HT1080 (cell line): Measurements from ENCODE around the gene GNAO1. TPM values are rescaled to one million over a fixed set of nuclear protein-coding genes. Genes with fewer than 3 reads are reported as not detected.

ENCODE experiments used
- DNase-seq: peaks from one replicate; pipeline ENCODE4 v3.0.0-alpha.2; 2015; ENCODE audit warnings: low read depth
- total RNA-seq: library from RNA; depleted of rRNA; stranded (reverse); fragments of >200 nt; shearing (Covaris generic); gene quantifications from 2 replicates; pipeline ENCODE4 v1.2.3, GENCODE V29; 2014

The GNAO1 gene
- total RNA-seq, 1 experiment from 2014 or later: 0.05 TPM

DNA sequence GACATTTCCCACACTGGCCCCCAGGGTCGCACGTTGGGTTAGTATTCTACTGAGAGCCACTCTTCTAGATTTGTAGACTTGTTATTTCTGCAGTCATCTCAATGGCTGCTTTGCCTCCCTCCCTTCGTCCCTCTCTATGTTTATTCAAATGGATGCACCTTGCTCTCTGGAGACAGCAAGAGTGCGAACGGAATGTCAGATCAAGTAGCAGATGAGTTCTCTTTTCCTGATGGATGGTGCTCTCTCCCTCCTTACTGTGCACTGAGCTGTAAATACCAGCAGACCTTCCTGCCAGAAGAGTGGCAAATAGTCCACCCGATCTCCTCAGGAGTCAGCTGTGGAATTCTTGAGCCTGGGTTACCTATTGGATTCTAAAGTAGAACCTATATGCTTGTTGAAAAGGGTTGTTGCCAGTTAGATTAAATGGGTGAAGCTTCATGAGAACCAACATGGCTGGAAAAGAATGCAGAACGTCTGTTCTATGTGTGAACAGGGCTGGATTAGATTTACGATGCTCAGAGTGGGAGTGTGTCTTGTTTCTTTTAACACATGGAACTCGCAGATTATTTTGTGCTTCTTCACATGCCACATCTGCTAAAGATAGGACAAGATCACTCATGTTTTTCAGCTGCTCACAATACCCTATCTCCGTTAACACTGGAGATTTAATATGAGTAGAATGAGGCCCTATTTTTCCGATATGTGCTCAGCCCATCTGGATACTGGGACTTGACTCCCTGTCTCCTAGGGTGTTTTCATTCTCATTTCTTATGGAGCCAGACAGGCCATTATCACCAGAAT, 6.1 kb downstream of the GNAO1 start:
- DNase-seq: no peak

DNA sequence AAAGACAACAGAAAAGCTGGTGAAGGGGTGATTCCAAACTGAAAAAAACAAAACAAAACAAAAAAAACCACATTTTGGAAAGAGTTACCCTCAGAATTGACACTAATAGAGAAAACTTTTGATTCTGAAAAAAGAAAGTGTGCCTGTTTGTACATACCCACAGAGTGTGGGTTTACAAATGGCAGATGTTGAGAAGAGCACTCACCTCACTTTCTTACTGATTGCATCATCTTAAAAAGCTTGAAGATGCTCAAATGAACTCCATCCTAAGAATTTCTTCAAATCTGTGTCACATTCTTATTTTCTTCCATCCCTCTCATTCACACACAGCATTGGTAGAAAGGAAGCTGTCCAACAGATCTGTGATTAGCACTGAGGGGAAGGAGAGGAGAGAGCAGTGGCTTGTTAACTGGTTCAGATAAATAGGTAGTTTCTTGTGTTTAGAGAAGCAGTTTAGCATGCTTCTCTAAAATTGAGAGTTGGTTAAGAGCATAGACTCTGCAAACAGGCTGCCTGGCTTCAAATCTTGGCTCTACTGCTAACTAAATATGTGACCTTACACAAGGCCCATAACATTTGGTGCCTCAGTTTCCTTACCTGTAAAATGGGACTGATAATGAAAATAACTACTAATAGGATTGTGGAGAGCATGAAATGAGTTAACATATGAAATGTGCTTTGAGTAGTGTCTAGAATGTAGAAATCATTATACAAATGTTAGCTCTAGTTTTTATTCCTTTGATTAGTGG, 6.9 kb downstream of the GNAO1 start:
- DNase-seq: no peak

GRCh38 chr16:56198755-56199114, 7.4 kb downstream of the GNAO1 start:
- DNase-seq: no peak

DNA sequence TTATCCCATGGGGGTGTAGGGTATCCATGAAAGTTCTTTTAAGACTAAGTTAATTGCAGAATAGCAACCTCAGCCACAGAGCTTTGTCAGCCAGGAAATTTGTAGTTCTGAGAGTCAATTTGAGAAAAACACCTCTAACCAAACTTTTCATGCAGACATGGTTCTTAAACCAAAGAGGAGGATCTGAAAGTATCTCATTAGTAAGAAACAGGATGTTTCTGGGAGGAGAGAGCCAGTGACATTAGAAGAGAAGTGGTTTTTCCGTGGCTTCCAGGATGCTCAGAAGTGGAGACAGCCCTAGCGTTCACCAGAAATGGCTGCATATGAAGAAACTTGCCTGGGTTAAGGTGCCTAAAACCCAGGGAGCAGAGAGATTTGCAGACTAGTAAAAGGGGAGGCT, 7.9 kb downstream of the GNAO1 start:
- no peak for DNase-seq

GRCh38 chr16:56201030-56201429, 9.7 kb downstream of the GNAO1 start:
- DNase-seq: no peak

DNA sequence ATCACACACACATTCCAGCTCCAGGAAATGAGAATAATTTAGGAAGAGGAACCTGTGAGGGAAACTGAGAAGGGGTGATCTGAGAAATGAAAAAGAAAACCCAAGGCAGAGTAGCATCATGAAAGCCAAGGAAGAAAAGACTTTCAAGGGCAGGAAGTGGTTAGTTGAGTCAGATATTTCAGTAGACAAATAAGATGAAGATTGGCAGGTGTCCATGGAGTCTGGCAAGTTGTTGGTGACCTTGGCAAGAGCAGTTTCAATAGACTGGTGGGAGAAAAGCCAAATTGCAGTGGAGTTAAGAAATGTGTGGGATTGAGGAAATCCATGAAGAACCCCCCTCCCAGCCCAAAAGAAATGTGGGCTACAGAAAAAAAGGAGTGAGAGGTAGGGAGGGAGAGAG, 10.7 kb downstream of the GNAO1 start:
- DNase-seq: peak; percentile 74

GRCh38 chr16:56203052-56203451, 11.8 kb downstream of the GNAO1 start:
- DNase-seq: peak; percentile 69

DNA sequence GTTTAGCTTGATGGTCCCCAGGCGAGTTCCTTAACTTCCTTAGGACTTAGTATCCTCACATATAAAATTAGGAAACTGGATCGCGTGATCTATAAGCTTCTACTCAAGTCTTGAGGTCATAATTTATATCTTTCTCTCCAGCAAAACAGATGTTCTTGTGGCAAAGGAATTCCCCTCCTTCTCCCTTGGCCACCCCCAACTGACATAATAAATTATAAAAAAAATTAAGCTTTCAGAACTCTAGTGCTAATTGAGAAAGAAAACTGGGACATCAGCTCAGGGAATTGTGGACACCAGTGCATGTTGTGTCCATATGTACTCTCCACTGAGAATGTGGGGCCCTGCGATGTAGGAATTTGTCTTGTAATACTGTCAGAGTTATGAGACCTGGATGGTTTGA, 13.5 kb downstream of the GNAO1 start:
- DNase-seq: no peak

- no peak for DNase-seq
Observed at GRCh38 chr16:56206951-56207350, 15.7 kb downstream of the GNAO1 start.

- no peak for DNase-seq
Observed at GRCh38 chr16:56207421-56207820, 16.1 kb downstream of the GNAO1 start.

- DNase-seq: no peak
Observed at GRCh38 chr16:56211435-56211981, 20.2 kb downstream of the GNAO1 start.

GRCh38 chr16:56212144-56212543, 20.9 kb downstream of the GNAO1 start:
- DNase-seq: no peak

DNA sequence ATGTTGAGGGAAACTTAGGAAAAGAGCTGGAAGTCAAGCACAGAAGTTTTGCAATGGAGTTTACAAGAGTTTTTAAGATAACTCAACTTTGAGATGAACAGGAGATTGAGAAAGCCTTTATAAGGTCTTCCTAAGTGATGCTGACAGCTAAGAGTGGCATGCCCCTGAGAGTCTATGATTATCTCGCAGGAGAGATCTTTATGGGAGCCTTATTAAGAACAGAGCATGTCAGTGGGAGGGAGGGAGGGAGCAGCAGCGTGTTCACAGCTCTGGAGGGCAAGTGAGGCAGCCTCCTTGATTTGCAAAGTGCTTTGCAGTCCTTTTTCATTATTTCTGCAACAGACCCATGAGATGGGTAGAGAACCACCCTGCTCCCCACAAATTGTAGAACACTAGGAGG, 30.7 kb downstream of the GNAO1 start:
- DNase-seq: no peak

GRCh38 chr16:56222474-56222997, 31.2 kb downstream of the GNAO1 start:
- no peak for DNase-seq

DNA sequence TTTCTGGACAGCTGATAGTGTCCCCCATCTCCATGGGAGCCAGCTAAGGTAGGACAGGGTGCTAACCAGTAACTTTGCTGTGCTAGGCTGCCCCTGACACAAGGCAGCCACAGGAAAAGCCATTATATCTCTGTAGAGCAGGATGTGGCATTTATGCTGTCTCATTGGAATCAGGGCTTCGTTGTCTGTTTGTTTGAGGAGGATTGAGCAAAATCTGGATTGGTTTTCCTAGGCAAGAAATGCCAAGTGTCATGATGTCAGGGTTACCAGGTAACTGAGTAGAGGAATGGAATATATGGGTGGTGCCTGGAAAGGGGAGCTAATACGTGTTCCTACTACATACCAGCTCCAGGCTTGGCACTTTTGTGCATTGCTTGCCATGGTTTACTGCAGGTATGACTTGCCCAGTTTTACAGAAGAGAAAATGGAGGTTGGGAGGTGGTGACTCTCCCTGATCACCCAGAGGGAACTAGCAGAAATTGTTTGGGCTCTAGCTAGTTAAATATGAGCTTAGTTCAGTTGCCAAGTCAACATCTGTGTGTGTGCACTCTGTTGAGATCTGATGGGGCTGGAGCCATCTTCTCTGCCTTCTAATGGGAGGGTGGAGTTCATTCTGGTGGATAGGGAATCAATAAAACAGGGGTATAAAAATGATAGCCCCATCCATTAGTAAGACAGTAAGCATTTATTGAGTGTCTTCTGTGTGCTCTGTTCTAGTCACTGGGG, 33.9 kb downstream of the GNAO1 start:
- no peak for DNase-seq

DNA sequence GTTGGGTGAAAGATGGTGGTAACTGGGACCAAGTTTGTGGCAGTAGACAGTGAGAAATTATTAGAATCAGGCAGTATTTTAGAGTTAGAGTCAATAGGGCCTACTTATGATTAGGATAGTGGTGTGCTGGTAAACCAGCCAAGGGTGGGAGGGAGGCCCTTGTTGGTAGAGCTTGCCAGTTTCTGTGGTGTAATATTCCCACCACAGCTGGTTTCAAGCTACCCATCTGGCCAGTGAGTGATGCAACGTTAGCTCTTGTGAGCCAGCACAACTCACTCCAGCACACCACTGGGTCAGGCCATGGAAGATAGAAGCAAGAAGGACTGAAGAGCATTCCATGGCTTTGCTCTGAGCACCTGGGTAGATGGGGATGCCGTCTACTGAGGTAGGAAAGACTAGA, 34.9 kb downstream of the GNAO1 start:
- no peak for DNase-seq

- DNase-seq: no peak
Observed at GRCh38 chr16:56226845-56227525, 35.7 kb downstream of the GNAO1 start.

DNA sequence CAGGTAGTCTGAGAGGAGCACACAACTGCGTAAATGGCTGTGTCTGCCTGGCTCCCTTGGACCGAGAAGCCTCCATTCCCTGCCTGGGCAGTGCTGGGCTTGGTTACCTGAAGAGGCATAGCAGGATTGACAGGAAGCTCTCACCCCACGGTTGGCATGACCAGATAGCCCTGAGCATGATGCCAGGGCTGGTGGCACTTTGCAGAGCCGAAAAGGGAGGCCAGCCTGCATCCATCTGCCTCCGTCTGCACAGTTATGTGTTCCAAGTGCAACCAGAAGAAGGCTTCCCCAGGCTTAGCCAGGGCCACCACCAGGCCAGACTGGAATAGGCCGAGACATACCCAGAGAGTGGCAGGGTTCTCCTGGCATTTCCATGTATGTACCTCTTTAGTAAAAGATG, 36.6 kb downstream of the GNAO1 start:
- DNase-seq: no peak

DNA sequence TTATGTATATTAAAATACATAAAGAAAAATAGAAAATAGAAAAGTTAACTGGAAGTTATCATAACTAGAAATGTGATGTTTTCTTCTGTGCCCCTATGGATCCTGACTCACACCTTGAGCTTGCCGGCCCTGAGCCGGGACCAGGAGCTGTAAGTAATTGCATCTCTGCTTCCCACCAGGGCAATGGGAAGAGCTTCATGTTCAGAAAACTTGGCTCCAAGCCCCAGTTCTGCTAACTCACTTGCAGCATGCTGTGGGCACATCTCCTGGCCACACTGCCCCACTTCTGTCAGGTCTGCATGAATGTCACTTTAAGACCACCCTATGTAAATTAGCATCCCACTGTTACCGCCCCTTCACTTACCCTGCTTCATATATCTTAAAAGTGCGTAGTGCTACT, 37.2 kb downstream of the GNAO1 start:
- no peak for DNase-seq

- no peak for DNase-seq
Observed at GRCh38 chr16:56233795-56234566, 42.7 kb downstream of the GNAO1 start.
